D341Med (cell line): ENCODE data around the gene SULT1A1.
"Not testable (repeated sequence)": the region's sequence is repeated elsewhere in the genome, so short reads cannot be mapped to it uniquely, and the experiment has no call there.

Experiments
- DNase-seq: peaks from one replicate; pipeline ENCODE4 v3.0.0; 2012; ENCODE audit warnings: low spot score

Gene SULT1A1

DNA sequence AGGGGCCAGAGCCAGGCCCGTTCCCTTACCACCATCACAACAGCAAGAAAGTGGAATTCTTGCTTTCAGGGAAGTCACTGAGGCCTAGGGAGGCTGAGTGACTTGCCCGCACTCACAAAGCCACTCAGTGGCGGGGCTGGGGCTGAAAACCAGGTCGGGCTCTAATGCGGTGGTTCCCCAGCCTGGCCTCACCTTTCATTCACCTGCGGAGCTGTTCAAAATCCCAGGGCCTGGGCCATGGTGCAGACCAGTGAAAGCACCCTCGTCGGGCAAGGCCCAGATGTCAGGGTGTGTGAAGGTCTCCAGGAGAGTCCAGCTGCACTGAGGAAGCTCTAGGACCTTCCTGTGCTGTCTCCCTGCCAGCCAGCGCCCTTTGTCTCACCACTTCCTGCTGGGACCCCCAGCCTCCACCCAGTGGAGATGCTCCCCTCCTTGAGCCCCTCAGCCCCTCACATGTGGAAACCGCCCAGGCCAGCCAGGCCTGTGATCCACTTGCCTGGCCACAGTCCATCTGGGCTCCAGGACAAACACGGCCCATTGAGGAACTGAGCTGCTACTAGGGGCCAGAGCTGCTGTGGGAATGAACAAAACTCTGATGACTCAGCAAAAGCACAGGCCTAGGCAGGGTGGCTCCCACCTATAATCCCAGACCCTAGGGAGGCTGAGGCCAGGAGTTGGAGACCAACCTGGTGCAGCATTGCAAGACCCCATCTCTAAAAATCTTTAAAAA, 812 bp downstream of the SULT1A1 start:
- DNase-seq, result not testable (repeated sequence)

DNA sequence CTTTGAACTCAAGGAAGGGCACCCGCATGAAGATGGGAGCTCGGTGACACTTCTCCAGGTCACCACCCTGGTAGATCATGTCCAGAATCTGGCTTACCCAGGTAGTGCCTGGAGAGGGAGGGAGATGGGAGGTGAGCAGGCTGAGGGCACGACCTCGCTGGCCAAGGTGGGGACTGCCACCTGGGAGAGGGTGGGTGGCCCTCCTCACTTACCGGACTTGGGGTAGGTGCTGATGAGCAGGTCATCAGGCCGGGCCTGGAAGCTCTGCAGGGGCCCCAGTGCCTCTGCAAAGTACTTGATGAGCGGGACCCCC, 1.4 kb downstream of the SULT1A1 start:
- not testable (repeated sequence) for DNase-seq

DNA sequence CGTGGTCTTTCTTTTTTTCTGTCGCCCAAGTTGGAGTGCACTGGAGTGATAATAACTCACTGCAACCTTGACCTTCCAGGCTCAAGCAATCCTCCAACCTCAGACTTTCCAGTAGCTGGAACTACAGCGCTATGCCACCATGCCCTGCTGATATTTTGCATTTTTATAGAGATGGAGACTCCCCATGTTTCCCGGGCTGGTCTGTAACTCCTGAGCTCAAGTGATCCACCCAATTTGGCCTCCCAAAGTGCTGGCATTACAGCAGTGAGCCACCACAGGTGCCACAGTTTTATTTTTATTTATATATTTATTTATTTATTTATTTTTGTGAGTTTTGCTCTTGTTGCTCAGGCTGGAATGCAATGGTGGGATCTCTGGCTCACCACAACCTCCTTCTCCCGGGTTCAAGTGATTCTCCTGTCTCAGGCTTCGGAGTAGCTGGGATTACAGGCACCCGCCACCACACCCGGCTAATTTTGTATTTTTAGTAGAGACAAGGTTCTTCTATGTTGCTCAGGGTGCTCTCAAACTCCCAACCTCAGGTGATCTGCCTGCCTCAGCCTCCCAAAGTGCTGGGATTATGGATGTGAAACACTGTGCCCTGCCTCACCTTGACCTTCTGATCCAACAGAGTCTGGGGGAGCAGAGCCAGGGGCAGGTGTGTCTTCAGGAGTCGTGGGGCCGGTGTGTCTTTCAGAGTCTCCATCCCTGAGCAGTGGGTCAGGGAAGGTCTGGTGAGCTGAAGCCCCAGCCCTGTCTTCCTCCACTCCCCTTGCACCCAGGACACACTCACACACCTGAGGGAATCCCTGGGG, 2.0 kb downstream of the SULT1A1 start:
- DNase-seq, result not testable (repeated sequence)

DNA sequence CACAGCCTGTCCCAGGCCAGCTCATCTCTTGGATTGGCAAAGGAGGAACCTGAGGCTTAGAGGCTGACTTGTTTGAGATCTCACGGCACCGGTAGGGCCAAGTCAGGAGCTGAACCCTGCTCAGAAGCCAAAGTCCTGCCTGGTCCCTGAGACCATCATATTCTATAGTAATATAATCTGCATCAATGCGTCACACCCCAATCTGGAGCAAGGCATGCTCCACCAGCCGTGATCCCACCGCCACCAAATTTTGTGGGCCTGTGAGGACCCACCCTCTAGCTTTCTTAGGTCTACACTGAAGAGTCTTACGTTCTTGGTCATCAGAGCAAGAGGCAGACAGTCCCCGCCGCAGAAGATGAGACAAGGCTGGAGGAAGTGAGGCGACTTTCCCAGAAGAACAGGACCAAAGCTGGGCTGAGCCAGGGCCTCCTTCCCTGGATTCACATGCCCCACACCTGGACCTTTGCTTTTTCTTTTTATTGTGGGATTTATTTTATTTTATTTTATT, 2.7 kb downstream of the SULT1A1 start:
- DNase-seq, result peak; percentile 3

DNA sequence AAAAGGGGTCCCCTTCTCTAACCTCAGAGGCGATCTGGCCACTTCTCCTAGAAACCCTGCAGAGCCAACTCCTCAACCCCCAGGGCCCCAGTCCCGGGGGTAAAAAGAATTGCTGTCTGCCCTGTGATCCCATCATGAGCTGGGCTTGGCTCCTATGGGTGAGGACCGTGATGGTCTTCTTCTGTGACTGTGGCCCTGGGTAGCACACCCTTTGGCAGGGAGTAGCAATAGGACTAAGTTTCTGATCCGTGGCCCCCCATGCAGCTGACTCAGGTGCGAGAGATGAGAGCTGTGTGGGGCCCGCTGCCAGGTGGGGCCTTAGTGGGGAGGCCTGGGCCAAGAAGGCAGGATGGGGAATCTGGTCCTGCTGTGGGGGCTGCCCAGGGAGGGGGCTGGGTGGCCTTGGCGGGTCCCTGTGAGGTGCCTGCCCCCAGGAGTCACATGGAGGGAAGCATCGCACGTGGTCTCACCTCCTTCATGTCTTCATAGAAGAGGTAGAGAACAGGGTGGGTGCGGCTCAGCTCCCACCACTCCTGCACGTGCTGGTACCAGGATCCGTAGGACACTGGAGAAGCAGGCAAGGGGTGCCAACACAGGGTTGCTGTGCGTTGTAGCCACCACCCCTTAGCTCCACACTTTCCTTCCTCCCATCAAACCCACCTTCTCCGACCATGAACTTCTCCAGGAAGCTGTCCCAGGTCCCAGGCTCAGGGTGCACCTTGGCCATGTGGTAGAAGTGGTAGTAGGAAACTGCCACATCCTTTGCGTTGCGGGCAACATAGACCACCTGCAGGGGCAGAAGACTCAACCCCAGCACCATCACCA, 3.3 kb downstream of the SULT1A1 start:
- DNase-seq, result peak; percentile 2

DNA sequence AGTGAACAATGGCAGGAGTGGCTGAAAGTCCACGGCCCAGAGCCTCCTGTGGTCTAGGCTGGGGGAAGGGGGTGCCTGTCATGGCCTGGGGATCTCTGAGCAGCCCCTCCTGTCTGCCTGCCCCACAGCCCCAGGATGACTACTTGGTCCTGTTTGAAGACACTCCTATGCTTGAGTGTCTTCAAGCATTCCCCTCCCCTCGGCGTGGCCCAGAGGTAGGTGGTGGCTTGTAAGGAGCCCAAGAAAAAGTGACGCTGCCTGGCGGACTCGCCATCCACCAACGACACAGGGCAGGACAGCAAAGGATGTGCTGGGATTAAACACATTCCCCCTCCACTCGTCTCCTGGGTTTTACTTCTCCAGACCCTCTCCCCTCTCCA, 5.7 kb downstream of the SULT1A1 start:
- peak; percentile 3 for DNase-seq

DNA sequence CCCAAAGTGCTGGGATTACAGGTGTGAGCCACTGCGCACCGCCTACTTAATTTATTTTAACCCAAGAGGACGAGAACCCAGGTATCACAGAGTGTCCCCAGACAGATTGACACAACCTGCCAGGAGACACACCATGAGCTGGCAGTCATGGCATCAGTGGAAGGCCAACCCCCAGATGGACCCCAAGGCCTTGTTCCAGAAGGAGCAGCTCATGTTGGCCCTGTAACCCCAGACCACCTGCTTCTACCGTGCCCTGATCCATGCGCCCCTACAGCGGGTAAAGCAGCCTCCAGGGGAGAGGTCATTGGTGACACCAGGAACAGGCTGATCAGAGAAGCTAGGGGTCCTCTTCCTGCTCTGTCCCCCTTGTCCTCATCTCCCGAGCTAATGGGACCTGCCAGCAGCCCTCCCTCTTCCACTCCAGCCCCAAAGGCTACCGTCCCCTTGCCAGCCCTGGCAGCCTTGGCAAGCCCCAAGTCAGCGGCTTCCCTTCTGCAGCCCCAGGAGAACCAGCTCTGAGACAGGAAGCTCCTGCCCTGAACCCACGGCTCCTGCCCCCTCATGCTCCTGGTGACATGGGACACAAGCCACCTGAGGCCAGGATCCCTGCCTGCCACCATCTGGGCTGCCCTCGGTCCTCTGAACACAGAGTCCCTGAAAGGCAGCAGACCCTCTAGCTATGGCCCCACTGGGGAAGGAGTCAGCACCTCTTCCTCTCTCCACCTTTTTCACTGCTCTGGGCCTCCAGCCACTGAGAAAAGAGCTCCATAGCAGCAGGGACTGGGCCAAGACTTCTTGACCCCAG, 6.3 kb downstream of the SULT1A1 start:
- peak; percentile 6 for DNase-seq

DNA sequence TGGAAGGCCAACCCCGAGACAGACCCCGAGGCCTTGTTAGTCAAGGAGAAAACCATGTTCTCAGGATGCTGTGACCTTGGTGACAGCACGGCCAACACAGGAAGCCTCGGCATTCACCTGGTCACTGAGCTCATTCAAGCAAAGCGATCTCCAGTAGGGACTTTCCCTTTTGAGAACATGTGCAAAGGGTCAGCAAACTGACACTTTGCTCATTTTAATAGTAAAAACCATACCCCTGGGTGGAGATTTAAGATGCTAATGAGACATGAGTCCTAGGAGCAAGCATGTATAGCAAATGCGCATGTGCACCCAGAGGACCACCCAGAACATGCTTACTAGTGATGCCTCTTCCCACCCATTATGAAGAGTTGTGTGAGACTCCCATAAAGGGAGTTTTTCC, 7.3 kb downstream of the SULT1A1 start:
- DNase-seq, result no peak

DNA sequence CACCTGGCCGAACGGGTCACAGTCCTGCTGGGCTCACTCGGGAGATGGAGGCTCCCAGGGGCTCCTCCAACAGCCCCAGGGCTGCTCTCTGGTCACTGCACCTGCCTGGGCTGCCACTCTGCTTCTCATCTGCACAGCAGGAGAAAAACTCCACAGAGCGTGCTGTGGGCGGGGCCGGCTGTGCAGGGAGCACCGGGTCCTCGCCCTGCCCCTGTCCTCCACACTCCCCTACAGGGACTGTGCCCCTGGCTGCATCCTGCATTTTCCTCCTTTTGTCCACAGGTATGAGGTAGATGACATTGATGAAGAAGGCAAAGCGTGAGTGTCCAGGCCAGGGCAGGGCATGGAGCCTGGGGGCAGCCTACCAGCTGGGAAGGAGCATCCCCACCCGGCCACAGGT, 7.8 kb downstream of the SULT1A1 start:
- not testable (repeated sequence) for DNase-seq

DNA sequence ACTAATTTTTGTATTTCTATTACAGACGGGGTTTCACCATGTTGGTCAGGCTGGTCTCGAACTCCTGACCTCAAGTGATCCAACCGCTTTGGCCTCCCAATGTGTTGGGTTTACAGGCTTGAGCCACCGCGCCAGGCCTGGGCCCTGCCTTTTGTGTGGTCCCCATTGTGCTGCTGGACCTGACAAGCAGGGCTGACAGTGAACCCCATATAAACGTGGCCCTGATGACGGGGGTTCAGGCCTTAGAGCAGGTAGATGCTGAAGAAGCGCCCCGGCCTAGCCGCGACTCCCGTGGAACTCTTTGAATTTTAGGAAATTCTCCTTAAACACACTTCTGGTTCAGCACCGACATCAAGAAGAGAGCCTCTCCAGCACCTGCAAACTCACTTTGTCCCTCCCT, 8.3 kb downstream of the SULT1A1 start:
- not testable (repeated sequence) for DNase-seq

DNA sequence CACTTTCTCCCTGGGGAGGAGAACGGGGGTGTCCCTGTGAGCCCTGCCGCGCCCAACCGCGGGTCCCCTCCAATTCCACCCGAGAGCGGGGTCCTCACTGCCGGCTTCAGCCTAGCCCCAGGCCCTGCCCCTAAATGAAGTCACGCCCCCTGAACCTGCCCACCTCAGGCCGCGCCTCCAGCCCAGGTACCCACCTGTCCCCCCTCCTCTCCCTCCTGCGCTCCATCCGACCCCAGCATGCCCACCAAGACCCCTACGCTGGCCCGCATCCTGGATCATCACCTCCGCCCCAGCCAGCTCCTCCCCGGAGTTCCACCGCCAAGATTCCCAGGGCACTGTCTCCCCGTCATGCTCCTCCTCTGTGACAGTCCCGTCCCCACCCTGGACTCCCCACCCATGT, 8.9 kb downstream of the SULT1A1 start:
- not testable (repeated sequence) for DNase-seq

DNA sequence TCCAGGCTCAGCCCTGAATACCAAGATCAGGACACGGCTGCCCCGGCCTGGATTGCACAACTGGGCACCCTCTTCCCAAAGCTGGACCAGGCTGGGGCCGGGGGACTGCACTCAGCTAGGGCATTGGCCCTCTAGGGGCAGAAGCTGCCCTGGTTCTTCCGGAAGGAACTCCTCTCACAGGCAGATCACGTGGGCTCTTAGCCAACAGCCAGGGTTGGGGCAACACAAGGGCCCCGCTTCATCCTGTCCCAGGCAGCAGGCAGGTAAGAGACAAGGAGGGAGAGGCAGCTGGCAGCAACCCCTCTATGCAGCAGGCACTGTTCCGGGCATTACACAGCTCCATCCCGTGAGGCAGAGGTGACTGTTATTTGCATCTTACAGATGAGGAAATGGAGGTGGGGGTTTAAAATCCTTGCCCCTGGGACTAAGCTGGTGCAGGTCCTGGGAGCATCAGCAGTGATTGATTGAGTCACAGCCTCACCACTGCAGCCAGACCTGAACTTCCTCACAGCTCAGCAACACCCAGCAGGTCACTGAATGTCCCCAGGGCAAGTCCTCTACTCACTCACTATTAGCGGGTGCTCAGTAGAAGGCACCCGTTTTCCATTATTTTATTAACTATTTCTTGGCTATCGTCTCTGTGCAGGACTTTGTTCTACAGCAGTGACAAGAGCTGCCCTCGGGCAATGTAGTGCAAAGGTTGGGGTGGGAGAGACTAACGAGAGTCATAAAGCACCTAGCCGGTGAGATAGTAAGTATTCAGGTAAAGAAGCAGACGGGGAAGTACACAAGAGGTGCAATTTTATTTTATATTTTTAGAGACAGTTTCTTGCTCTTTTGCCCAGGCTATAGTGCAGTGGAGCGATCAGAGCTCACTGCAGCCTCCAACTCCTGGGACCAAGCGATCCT, 10.2 kb downstream of the SULT1A1 start:
- DNase-seq, result not testable (repeated sequence)

DNA sequence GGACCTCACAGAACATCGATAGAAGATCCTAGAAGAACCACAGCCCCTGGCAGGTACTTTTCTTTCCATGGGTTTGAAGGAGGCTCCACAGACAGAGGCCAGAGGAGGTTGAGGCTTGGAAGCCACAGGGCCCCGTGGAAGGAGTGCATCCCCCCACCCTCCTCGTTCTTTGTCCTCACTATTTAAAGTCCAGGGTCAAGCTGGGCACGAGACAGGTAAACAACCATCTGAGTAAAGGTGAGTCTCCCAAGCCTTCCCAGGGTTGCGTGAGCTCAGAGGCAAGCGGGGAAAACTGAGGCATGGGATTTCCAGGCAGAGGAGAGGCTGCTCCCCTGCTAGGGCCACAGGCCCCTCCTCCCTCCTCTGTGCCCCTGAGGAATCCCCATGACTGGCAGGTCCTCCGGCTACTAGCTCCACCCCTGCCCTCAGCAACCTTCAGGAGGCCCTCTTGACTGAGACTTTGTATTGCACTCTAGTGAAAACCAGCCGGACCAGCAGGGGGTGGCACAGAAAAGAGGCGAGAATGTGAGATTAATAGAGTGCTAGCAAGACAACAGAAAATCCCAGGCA, 12.1 kb downstream of the SULT1A1 start:
- no peak for DNase-seq

DNA sequence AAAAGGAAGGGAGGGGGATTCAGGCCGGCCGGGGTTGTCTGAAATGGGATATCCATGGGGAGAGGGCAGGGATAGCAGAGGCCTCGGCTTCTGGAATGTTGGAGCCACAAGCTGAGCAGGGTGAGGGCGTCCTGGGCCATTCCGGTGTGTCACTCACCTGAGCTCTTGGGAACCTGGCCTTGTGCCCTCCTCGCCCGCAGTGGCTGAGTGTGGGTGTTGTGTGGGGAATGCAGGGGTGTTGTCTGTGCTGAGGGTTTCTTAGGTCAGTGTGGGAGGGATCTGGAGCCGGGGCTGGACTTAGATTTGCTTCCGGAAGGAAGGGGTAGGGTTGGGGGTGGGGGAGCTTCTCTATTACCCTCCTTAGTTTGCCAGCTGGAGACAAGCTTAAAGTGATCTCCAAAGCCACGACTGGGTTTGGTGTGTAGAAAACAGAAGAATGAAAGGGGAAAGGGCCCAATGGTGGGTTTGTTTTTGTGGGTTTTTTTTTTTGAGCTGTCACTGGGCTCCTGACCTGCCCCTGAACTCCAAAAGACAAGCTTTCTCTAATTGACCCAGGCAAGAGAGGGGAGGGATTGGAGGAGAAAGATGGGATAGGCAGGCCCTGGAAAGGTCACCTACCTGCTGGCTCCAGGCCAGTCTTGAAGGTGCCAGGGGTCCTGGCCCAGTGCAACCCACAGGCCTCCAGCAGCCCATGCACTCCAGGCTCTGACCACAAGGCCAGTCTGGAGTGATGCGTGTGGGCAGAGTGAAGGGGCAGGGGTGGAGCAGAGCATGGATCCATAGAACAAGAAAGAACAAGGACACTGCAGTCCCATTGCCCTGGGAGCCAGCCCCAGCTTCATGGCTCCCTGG, 12.8 kb downstream of the SULT1A1 start, which contains the start of gene SULT1A2:
Gene SULT1A2, minus strand, starts transcription at position 211 of the 852 bp plus-strand sequence. CDS start 1,120 bp downstream, outside the sequence.
- DNase-seq, result peak; percentile 1

DNA sequence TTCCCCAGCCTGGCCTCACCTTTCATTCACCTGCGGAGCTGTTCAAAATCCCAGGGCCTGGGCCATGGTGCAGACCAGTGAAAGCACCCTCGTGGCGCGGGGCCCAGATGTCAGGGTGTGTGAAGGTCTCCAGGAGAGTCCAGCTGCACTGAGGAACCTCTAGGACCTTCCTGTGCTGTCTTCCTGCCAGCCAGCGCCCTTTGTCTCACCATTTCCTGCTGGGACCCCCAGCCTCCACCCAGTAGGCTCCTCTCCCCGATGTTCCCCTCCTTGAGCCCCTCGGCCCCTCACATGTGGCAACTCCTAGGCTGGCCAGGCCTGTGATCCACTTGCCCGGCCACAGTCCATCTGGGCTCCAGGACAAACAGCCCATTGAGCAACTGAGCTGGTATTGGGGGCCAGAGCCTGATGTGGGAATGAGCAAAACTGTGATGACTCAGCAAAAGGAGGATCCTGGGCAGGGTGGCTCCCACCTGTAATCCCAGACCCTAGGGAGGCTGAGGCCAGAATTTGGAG, 13.7 kb downstream of the SULT1A1 start:
- DNase-seq, result no peak

DNA sequence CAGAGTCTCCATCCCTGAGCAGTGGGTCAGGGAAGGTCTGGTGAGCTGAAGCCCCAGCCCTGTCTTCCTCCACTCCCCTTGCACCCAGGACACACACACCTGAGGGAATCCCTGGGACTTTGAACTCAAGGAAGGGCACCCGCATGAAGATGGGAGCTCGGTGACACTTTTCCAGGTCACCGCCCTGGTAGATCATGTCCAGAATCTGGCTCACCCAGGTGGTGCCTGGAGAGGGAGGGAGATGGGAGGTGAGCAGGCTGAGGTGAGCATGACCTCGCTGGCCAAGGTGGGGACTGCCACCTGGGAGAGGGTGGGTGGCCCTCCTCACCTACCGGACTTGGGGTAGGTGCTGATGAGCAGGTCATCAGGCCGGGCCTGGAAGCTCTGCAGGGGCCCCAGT, 14.4 kb downstream of the SULT1A1 start:
- DNase-seq, result not testable (repeated sequence)

DNA sequence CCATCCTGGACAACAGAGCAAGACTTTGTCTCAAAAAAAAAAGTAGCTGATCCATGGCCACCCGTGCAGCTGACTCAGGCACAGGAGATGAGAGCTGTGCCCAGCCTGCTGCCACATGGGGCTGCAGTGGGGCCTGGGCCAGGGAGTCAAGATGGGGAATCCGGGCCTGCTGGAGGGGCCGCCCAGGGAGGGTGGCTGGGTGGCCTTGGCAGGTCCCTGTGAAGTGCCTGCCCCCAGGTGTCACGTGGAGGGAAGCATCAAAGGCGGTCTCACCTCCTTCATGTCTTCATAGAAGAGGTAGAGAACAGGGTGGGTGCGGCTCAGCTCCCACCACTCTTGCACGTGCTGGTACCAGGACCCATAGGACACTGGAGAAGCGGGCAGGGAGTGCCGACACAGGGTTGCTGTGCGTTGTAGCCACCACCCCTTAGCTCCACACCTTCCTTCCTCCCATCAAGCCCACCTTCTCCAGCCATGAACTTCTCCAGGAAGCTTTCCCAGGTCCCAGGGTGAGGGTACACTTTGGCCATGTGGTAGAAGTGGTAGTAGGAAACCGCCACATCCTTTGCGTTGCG, 16.8 kb downstream of the SULT1A1 start:
- DNase-seq, result no peak

DNA sequence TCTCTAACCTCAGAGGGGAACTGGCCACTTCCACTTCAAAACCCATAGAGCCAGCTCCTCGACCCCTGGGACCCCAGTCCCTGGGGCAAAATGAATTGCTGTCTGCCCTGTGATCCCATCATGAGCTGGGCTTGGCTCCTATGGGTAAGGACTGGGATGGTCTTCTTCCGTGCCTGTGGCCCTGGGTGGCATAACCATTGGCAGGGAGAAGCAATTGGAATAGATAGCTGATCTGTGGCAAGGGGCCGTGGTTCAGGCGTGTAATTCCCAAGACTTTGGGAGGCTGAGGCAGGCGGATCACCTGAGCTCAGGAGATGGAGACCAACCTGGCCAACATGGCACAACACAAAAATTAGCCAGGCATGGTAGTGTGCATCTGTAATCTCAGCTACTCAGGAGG, 17.3 kb downstream of the SULT1A1 start:
- DNase-seq, result no peak

DNA sequence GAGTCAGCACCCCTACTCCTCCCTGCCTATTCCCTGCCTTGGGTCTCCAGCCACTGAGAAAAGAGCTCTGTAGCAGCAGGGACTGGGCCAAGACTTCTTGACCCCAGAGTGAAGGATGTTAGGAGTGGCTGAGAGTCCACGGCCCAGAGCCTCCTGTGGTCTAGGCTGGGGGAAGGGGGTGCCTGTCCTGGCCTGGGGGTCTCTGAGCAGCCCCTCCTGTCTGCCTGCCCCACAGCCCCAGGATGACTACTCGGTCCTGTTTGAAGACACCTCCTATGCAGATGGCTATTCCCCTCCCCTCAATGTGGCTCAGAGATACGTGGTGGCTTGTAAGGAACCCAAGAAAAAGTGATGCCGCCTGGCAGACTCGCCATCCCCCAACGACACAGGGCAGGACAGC, 18.5 kb downstream of the SULT1A1 start:
- no peak for DNase-seq
